Stomach (tissue), 4 donors: ENCODE data around the gene PLPP1.

Source experiments
- CTCF ChIP-seq, 7 experiments: fragments of 450-650 bp in 4 of 7; fragments of 200-600 bp in 3 of 7; sonication (generic) in 3 of 7; IDR thresholded peaks; one replicate each; pipeline ENCODE4 v1.5.1; 2016 to 2019; ENCODE audit warnings: antibody characterized with exemption in 7 of 7, control low read depth in 2 of 7, mild to moderate bottlenecking in 1 of 7
- EP300 ChIP-seq: sonication (generic); formaldehyde crosslinking; IDR thresholded peaks from one replicate; pipeline ENCODE4 v1.6.1; 2017; ENCODE audit warnings: antibody characterized with exemption
- POLR2A ChIP-seq, 4 donors: fragments of 450-650 bp; IDR thresholded peaks; one replicate each; pipeline ENCODE4 v1.6.1; 2016; ENCODE audit warnings: antibody characterized with exemption in 4 of 4, control low read depth in 2 of 4, mild to moderate bottlenecking in 1 of 4, moderate library complexity in 1 of 4
- POLR2AphosphoS5 ChIP-seq, 3 donors: sonication (generic); formaldehyde crosslinking; IDR thresholded peaks; one replicate each; pipeline ENCODE4 v1.6.1; 2016; ENCODE audit warnings: antibody characterized with exemption in 3 of 3

- TF ChIP-seq CTCF (IDR thresholded peaks at IDR 0.05) (no peak), POLR2A (IDR thresholded peaks at IDR 0.05) (no peak), EP300 (no peak), POLR2AphosphoS5 (IDR thresholded peaks at IDR 0.05) (no peak)
These were observed 105.5 kb downstream of the PLPP1 start for GRCh38 chr5:55429221-55429612.
